HG02973 (cell line): Measurements from ENCODE around the gene TMOD4.

Experiments
- ATAC-seq: cut with Tn5 transposase; IDR thresholded peaks from one replicate; pipeline ENCODE4 v1.9.1; 2021; ENCODE audit warnings: moderate library complexity; ENCODE audit not compliant: unreplicated experiment

The TMOD4 gene

DNA sequence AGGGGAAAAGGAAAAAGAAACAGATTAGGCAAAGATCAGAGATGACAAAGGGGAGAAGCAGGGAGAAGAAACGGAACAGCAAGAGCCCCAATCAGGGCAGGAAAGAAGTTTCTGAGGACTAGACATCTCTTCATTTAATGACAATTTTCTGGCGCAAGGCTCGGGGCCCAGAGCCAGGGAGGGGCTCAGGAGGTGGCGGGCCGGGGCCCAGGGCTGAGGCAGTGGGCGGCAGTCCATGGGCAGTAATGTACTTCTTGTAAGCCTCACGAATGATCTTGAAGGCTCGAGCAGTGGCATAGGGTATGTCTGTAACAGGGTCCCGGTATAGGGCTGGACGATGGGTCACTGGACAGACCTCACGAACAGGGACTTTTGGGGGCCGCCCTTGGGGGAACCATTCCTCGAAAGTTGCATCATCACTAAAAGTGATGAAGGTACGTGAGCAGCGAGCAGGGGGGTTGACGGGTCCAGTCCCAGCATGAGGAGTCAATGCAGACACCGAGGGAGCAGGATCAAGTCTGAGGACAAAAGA, 799 bp upstream of the TMOD4 start:
- no peak for ATAC-seq

DNA sequence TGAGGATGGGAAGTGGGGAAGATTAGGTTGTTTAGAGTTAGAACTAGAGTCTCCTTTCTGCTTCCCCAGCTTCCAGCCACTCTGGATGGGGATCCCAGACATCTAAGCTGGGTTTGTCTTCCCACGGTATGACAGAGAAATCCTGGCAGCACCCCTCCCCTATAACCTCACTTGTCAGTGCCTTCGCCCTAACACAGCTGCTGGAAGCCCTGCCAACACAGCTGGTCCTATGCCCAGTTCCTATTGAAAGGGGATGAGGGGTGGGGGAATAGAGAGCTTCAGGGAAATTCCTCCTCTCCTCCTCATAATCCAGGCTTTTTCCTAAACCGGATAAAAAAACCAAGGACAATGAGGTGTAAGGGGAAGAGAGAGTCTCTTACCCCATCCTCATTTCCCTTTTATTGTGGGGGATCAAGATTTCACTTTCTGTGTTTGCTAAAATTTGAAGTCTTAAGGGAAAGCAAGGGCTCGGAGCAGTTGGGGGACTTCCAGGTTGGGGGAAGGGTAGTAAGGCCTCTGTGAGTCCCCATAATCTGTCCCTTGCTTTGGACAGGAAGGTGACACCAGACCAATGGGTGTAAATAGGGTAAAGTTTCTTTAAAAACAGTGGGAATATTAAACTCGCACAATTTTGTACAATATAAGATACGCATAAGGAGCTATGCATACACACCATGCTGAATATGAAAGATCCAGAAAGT, 590 bp downstream of the TMOD4 start:
- no peak for ATAC-seq

GRCh38 chr1:151171190-151171589, 4.6 kb downstream of the TMOD4 start:
- no peak for ATAC-seq

GRCh38 chr1:151167116-151167515, 8.7 kb downstream of the TMOD4 start:
- ATAC-seq, result no peak

DNA sequence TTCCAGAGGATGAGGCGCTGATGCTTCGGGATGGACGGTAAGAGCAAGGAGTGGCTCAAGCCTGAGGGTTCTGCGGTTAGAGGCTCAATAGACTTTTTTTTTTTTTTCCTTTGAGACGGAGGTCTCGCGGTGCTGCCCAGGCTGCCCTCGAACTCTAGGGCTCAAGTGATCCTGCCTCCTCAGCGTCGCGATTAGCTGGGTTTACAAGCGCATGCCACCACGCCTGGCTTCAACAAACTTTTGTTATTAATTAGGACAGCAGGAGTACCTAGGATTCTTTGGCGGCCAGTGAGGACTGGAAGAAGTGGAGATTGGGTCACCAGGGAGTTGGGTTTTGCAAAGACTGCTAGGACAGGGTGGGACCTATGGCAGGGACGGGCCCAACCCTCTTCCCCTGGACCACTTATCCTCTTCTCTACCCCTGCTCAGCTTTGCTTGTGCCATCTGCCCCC, 9.2 kb downstream of the TMOD4 start:
- no peak for ATAC-seq

- peak; percentile 73 for ATAC-seq
These were observed 9.9 kb downstream of the TMOD4 start, which contains the start of the genes LYSMD1 and SCNM1 for GRCh38 chr1:151165738-151166504. LYSMD1 (minus strand) TSS chr1:151165902; CDS start chr1:151165258, 644 bp downstream. SCNM1 (plus strand) TSS chr1:151166144; CDS start chr1:151166153, 9 bp downstream.

DNA sequence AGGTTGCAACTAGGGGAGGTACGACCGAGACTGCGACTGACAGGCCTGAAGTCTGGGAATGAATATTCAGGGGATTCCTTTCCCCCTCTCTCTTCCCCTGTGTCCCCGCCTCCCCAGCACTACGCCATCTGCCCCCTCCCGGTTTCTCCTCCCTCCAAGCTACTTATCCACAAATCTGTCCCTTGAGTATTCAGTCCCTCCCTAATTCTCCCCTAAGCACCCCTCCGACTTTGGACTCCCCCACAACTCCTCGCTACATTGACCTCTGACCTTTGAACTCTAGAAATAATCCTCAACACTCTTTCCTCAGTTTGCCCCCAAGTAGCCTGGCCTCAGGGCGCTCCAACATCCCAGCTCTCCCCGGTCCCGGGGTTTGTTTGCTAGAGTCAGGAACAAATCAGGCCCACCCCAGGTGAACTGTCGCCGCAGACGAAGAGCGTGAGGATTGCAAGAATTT, 10.5 kb downstream of the TMOD4 start:
- ATAC-seq, result no peak

- no peak for ATAC-seq
These were observed 11.0 kb downstream of the TMOD4 start for GRCh38 chr1:151164732-151165280.

DNA sequence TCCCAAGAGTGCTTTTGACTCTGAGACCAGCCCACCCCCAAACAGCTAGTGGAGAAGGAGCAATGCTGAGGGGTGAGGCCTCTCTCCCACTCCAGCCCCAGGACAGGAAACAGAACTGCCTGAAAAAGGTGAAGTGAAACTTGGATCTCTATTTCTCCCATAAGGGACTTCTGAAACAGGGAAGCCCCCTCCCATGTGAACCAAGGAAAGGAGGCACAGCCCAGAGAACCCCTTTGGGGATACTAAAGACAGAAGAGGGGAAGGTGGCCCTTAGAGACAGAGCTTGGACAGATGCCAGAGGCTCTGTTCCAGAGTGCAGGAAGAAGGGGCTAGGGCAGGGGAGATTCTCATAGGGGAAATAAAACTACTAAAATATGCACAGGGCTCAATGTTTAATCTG, 16.4 kb downstream of the TMOD4 start:
- ATAC-seq, result no peak

DNA sequence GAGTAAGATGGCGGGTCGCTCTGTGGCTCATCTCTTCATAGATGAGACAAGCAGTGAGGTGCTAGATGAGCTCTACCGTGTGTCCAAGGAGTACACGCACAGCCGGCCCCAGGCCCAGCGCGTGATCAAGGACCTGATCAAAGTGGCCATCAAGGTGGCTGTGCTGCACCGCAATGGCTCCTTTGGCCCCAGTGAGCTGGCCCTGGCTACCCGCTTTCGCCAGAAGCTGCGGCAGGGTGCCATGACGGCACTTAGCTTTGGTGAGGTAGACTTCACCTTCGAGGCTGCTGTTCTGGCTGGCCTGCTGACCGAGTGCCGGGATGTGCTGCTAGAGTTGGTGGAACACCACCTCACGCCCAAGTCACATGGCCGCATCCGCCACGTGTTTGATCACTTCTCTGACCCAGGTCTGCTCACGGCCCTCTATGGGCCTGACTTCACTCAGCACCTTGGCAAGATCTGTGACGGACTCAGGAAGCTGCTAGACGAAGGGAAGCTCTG, 17.0 kb downstream of the TMOD4 start:
- ATAC-seq, result no peak

DNA sequence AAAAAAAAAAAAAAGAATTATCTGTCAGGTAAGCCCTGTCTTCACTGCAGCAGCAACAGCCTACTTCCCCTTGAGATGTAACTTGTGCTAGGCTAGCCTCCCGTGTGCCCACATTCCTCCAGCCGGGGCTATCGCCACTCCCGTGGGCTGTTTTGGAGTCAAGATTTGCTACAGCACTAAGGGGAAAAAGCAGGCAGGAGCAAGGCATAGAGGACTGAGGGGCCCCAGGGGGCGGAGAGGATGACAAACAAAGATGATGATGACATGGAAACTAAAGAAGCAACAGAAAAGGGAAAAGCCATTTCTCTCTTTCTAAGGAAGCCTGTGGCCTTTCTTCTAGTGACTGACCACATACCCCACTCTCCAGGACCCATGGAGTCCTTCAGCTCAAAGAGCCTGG, 17.5 kb downstream of the TMOD4 start:
- ATAC-seq, result no peak

- ATAC-seq, result no peak
These were observed 18.7 kb downstream of the TMOD4 start for GRCh38 chr1:151157067-151157531.

DNA sequence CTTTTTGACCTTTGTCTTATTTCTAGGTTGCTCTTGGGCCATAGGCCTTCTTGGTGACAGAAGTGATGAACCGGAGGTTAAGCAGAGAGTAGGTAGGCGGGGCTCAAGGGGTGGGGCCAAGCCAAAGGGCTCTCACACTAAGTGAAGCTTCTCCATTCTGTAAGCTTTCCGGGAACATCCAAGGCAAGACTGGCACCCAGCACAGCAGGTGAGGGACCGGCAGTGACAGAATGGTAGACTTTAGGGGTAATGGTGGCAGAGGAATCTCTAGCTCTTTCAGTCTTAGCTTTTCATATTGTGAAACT, 19.3 kb downstream of the TMOD4 start, which contains the start of gene TNFAIP8L2:
TSS of gene TNFAIP8L2 (plus strand) at position 135 of the 305 bp plus-strand sequence. CDS start 2,049 bp downstream, outside the sequence.
- ATAC-seq, result peak; percentile 64

GRCh38 chr1:151147665-151148064, 28.1 kb downstream of the TMOD4 start:
- ATAC-seq, result no peak

DNA sequence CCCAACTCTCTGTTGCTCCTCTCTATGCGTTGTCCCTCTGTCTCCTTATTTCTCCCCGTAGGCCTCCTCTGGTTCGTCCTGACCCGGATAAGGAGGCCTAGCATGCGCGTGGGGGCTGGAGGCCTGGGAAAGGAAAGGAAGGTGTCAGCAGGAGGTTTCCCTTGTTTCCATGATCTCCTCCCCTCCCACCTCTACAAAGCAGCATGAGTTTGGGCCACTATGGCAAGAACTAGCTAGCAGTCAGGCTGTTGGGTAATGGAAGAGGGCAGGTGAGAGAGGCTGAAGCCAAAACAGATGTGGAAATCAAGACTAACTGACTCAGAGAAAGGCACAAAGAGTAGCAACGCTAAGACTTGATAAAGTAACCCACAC, 28.7 kb downstream of the TMOD4 start:
- ATAC-seq, result no peak

DNA sequence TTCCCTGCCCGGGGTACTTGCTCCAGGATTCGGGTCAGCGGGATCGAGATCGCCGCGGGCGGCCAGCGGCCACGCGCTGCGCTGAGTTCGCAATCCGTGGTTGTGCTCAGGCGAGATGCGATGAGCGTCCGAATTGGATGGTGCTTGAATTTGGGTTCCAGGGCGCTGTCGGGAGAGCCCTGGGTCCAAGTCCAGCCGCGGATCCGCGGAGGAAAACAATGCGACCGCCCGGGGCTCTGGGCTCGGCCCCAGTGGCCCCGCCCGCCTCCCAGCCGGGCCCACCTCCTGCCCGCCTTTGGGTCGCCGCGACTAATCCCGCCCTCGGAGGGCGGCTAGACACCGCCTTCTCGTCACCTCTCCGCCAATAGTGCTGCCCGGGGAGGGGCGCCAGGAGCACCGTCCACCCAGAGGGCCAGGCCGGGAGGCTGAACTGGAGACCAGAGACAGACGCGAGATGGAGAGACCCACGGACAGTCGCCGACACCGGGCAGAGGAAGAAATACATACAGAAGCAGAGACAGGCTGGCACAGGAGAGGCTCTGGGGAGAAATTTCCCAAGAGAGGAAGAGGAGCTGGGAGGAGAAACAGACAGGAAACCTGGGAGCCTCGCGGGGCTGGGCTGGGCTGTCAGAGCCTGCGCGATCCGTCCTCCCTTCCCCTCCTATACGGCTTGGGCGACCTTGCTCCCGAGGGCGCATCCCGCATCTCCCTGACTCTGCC, 29.2 kb downstream of the TMOD4 start, which contains the start of gene SEMA6C:
TSS of gene SEMA6C (minus strand) at position 220 of the 720 bp plus-strand sequence. CDS start 4,010 bp downstream, outside the sequence.
- peak; percentile 96 for ATAC-seq

- no peak for ATAC-seq
These were observed 29.7 kb downstream of the TMOD4 start for GRCh38 chr1:151146072-151146411.

DNA sequence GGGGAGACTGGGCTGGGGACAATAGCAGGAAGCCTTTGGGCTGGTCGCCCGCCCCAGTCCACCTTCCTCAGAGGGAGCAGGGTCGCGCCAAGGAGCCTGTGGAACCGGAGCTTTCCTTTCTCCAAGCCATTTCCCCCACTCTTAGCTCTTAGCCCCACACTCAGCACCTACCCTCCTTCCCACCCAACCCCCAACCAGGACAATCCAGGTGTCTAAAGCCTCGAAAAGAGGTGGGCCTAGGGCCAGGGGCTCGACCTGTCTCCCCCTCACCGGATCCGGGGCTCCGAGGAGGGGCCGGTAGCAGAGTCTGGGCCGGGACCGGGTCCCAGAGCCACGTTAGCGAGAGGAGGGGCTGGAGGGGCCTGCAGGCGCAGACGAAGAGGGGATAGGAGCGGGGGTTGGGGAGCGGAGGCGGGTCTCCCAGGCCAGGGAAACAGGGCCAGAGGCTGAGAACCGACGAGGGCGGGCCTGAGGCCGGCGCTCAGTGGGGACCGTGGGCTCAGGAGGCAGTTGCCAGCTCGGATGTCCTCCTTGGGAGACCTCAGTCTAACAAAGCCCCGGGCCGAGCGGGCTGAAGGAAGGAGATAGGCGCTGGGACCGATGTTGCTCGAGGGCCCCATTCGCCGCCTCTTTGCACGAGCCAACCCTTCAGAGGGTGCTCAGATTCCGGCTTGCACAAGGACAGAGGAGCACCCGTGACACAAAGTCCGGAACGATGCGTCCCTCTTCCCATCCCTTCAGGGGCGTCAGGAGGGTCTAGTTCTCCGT, 30.3 kb downstream of the TMOD4 start:
- no peak for ATAC-seq

- no peak for ATAC-seq
These were observed 31.1 kb downstream of the TMOD4 start for GRCh38 chr1:151144474-151145303.
